Sigmoid colon (tissue), 7 donors: ENCODE data around the gene SIGLEC1. TPM values are rescaled to one million over a fixed set of nuclear protein-coding genes. Genes with fewer than 3 reads are reported as not detected.

Experiments used
- DNase-seq: peaks from one replicate; pipeline ENCODE4 v3.0.0-alpha.2; 2019
- H3K27ac ChIP-seq, 4 donors: fragments of 200-600 bp; sonication (generic); one replicate each; pipeline ENCODE4 v1.5.1; 2016 to 2019; ENCODE audit warnings: mild to moderate bottlenecking in 1 of 4
- H3K27me3 ChIP-seq, 3 donors: fragments of 200-600 bp; sonication (generic); one replicate each; pipeline ENCODE4 v1.5.1; 2019; ENCODE audit warnings: mild to moderate bottlenecking in 1 of 3
- H3K36me3 ChIP-seq, 4 donors: fragments of 200-600 bp; sonication (generic); one replicate each; pipeline ENCODE4 v1.5.1; 2016 to 2019
- H3K4me1 ChIP-seq, 4 donors: fragments of 200-600 bp; sonication (generic); one replicate each; pipeline ENCODE4 v1.5.1; 2017 to 2019
- H3K4me3 ChIP-seq, 4 donors: fragments of 200-600 bp; sonication (generic); one replicate each; pipeline ENCODE4 v1.5.1; 2017 to 2019; ENCODE audit warnings: mild to moderate bottlenecking in 2 of 4, moderate library complexity in 1 of 4
- H3K9me3 ChIP-seq, 4 donors: fragments of 200-600 bp in 3 of 4; sonication (generic) in 3 of 4; one replicate each; pipeline versions ENCODE4 v1.5.1 to v1.6.1; 2013 to 2019
- EP300 ChIP-seq, 4 donors: sonication (generic); formaldehyde crosslinking; IDR thresholded peaks; one replicate each; pipeline ENCODE4 v1.6.1; 2017; ENCODE audit warnings: antibody characterized with exemption in 4 of 4
- POLR2A ChIP-seq, 2 donors: fragments of 450-650 bp; IDR thresholded peaks; one replicate each; pipeline ENCODE4 v1.6.1; 2016; ENCODE audit warnings: antibody characterized with exemption in 2 of 2, mild to moderate bottlenecking in 2 of 2, moderate library complexity in 2 of 2
- POLR2AphosphoS5 ChIP-seq, 4 donors: sonication (generic); formaldehyde crosslinking; IDR thresholded peaks; one replicate each; pipeline ENCODE4 v1.6.1; 2017; ENCODE audit warnings: antibody characterized with exemption in 4 of 4
- WGBS, 2 donors: extraction: QIAGEN DNeasy Blood & Tissue Kit; methylation state at CpG; one replicate each; pipeline ENCODE4 v1.1.7; 2013; 5-methylcytosine and 5-hydroxymethylcytosine counted together
- intact Hi-C: fragments of 100-400 bp; cut with DNase I; formaldehyde crosslinking; loops from one replicate; pipeline ENCODE4 v1.15.1; 2023
- polyA plus RNA-seq, 3 donors: library from polyadenylated mRNA; stranded (reverse); fragments of 200-250 nt; gene quantifications; one replicate each; pipeline ENCODE4 v1.2.3, GENCODE V29; 2013
- total RNA-seq, 4 donors: library from RNA; depleted of rRNA; stranded (reverse); fragments of >200 nt; gene quantifications; one replicate each; pipeline ENCODE4 v1.1.0, GENCODE V29; 2016
- TF ChIP-seq, protein P1 (sequence below), 4 experiments: fragments of 450-650 bp in 3 of 4; fragments of 200-600 bp in 1 of 4; IDR thresholded peaks; one replicate each; pipeline ENCODE4 v1.5.1; 2016 to 2019; ENCODE audit warnings: antibody characterized with exemption in 4 of 4, mild to moderate bottlenecking in 3 of 4, moderate library complexity in 2 of 4
- donor health status: healthy with polysubstance abuse.
- donor health status: Bipolar disorder and iron deficiency.
- donor health status: healthy.

SIGLEC1 gene
- total and polyA plus RNA-seq, 7 donors, result 2.4 to 17.1 (median 9.9) TPM

DNA sequence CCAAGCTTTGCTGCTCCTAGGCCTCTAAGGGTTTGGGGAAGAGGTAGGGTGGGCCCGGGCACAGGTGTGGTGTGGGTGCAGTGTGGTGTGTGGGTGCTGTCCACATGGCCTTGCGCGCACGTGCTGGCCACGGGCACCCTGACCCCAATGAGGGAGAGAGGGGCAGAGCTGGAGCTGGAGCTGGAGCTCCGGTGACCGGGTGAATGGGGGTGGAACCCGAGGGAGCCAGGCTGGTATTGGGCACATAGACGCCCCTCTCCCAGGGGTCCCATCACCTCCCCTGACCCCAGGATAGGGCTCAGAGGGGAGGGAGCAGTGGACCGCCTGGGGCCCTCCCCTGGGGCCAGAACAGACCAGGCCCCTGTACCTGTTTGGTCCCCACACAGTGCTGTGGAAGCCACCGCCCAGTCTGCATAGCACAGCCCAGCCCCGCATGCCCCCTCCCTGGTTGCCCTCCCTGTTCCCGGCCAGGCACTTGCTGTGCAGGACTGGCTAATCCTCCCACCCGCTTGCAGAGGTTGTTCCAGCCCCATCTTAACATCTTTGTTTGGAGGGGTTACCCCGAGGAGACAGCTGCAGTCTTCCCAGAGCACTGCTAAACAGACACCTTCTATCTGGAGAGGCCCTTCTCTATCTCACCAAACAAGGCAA lies 31.6 kb downstream of the SIGLEC1 start:
- H3K27me3 ChIP-seq, result no peaks in the 10 kb centered on the region
- DNase-seq, result peak; percentile 71
- WGBS, 2 donors, result 52 to 66% methylated on average over 15 of the region's 15 CpGs
- peak overlapping the region; percentile 86 to 97 (median 94) for H3K27ac ChIP-seq
- peak overlapping the region; percentile 57 to 76 (median 70) for H3K4me3 ChIP-seq
- intact Hi-C loops, result loop anchor here (10.0 kb wide), 2 partner anchors 164 to 924 kb away; partner anchors contain the start of gene MAVS
- H3K36me3 ChIP-seq, result peaks cover 0 to 3% (median 0%) of the 10 kb centered on the region in 4 donors
- H3K9me3 ChIP-seq, result no peaks in the 10 kb centered on the region
- TF ChIP-seq, protein P1, sequence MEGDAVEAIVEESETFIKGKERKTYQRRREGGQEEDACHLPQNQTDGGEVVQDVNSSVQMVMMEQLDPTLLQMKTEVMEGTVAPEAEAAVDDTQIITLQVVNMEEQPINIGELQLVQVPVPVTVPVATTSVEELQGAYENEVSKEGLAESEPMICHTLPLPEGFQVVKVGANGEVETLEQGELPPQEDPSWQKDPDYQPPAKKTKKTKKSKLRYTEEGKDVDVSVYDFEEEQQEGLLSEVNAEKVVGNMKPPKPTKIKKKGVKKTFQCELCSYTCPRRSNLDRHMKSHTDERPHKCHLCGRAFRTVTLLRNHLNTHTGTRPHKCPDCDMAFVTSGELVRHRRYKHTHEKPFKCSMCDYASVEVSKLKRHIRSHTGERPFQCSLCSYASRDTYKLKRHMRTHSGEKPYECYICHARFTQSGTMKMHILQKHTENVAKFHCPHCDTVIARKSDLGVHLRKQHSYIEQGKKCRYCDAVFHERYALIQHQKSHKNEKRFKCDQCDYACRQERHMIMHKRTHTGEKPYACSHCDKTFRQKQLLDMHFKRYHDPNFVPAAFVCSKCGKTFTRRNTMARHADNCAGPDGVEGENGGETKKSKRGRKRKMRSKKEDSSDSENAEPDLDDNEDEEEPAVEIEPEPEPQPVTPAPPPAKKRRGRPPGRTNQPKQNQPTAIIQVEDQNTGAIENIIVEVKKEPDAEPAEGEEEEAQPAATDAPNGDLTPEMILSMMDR (IDR thresholded peaks at IDR 0.05), result no peak
- peak in 2 of 4 donors; percentile 27 to 31 for TF ChIP-seq POLR2AphosphoS5 (IDR thresholded peaks at IDR 0.05)
- no peak for TF ChIP-seq POLR2A (IDR thresholded peaks at IDR 0.05)
- TF ChIP-seq EP300 (IDR thresholded peaks at IDR 0.05), result no peak
- H3K4me1 ChIP-seq, result peaks cover 0 to 66% (median 63%) of the 10 kb centered on the region in 4 donors

DNA sequence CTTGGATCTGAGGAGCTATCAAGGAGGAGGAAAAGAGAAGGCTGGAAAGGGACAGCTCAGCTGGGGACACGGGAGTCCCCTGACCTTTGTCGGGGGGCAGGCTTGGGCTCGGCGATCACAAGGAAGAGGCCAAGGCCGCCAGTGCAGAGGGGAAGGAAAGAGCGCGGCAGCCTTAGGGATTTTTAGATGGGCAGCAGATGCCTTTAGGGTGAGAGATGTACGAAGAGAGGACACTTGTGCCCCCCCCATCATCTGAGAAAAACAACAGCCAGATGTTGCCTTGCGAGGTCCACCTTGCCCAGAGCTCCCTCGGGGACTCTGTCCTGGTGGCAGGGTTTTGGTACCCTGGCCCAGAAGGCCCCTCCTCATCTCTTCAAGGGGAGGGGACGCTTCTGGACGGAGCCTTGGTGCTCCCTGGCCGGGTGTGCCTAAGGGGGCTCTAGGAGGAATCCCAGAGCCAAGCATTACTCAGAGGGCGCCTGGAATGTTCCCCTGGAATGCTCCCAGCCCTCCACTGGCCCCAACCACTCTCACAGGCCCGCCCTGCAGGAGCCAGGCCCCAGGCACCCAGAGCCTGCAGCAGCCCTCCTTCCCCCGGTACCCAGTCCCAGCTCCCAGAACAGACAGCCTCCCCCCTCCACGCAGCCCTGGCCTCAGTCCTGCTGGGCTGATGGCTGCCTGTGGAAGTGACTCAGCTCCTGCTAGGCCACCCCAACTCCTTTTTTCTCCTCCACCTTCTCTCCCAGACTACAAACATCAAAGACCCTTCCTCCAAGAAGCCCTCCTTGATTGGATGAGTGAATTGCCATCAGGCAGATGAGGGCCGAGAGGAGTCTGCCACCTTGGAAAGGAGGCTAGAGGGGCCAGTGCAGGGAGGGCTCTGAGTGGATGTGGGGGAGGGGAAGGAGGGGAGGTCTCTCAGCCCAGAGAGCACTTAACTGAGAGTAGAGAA lies 32.4 kb downstream of the SIGLEC1 start:
- WGBS, 2 donors, result 56 to 64% methylated on average over 18 of the region's 18 CpGs

DNA sequence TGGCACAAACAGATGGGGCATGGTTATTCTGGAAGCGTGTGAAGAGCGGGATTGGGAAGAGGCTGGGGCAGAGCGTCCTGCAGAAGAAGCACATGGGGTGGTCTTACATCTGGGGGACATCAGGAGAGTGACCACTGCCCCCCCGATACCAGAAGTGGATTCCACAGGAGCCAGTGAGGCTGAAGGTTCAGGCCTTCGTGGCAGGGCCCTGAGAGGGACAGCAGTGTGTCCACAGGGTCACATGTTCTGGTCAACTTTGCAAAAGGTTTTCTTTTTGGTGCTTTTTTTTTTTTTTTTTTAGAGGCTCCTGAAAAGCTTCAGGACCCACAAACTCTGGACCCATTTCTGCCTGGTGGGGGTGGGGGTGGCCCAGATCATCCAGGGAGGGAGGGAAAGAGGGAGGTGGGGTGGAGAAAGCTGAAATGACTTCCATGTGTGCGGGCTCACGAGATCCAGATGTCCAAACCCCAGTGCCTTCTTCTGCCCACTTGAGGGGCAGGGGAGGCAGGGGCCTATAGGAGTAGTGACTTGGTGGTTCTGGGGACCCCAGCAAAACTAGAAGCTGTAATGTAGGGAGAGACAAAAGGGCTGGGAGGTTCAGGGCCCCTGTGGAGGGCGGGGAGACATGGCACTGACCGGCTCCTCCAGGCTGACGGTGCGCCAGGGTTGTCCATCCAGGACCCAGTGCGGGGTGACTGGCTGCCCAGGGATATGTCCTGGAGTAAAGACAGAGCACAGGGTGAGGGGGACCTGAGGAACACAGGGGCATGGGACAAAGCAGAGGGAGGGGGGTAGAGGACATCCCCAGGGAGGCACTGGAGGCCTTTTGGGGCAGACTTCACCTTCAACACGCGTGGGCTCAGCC lies 33.3 kb downstream of the SIGLEC1 start:
- Histone ChIP-seq H3K4me1 (peaks cover 0 to 62% (median 57%) of the 10 kb centered on the region in 4 donors), H3K4me3 (peak overlapping the region in 3 of 4 donors; percentile 66 to 76 (median 75)), H3K27me3 (no peaks in the 10 kb centered on the region), H3K9me3 (no peaks in the 10 kb centered on the region), H3K36me3 (peaks cover 0 to 18% (median 7%) of the 10 kb centered on the region in 4 donors), H3K27ac (peak overlapping the region; percentile 86 to 97 (median 94))
- intact Hi-C loops, result loop anchor here (5.0 kb wide), 1 partner anchor 88 kb away; the partner anchor contains the start of gene ADISSP
- WGBS, 2 donors, result 80 to 82% methylated on average over 14 of the region's 14 CpGs
- peak; percentile 68 for DNase-seq
- no peak for TF ChIP-seq POLR2A (IDR thresholded peaks at IDR 0.05)
- TF ChIP-seq POLR2AphosphoS5 (IDR thresholded peaks at IDR 0.05), result no peak
- TF ChIP-seq, protein P1 (IDR thresholded peaks at IDR 0.05), result no peak
- TF ChIP-seq EP300 (IDR thresholded peaks at IDR 0.05), result no peak

More for the DNA sequence above, 32.4 kb downstream of the SIGLEC1 start:
- Histone ChIP-seq H3K36me3 (peaks cover 0 to 10% (median 2%) of the 10 kb centered on the region in 4 donors), H3K27ac (peak overlapping the region; percentile 86 to 97 (median 94)), H3K4me3 (peak overlapping the region; percentile 57 to 76 (median 70)), H3K27me3 (no peaks in the 10 kb centered on the region), H3K9me3 (no peaks in the 10 kb centered on the region), H3K4me1 (peaks cover 0 to 62% (median 57%) of the 10 kb centered on the region in 4 donors)
- peak; percentile 94 for DNase-seq
- intact Hi-C loops, result loop anchor here (5.0 to 10.0 kb wide), 3 partner anchors 87 to 925 kb away; partner anchors contain the start of genes ADISSP and MAVS
- TF ChIP-seq POLR2AphosphoS5 (IDR thresholded peaks at IDR 0.05), result peak; percentile 22 to 81 (median 60)
- TF ChIP-seq POLR2A (IDR thresholded peaks at IDR 0.05), result peak; percentile 23 to 52
- TF ChIP-seq EP300 (IDR thresholded peaks at IDR 0.05), result no peak

DNA sequence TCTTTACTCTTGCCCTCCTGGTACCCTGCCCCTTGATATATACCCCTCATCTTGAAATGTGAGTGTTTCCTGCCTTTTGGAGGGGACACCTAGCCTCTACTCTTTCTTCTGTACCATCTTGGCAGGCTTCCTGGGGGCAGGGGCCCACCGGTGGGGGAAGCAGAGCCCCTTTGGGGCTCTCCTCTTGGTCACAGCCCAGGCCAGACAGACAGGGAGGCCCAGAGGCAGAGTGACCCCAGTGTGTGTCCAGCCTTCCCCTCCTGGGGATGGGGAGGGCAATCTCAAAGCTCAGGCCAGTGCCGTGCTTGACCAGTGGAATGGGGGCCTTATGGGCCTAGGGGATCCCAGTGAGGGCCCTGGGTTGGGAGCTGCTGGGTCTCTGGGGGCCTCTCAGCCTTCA lies 34.2 kb downstream of the SIGLEC1 start:
- peak overlapping the region; percentile 86 to 97 (median 94) for H3K27ac ChIP-seq
- intact Hi-C loops, result loop anchor here (5.0 kb wide), 1 partner anchor 89 kb away; the partner anchor contains the start of gene ADISSP
- WGBS, 2 donors, result 71 to 73% methylated on average over 2 of the region's 2 CpGs
- DNase-seq, result peak; percentile 65
- peaks cover 0 to 62% (median 57%) of the 10 kb centered on the region in 4 donors for H3K4me1 ChIP-seq
- no peak for TF ChIP-seq POLR2AphosphoS5 (IDR thresholded peaks at IDR 0.05)
- TF ChIP-seq EP300 (IDR thresholded peaks at IDR 0.05), result no peak
- no peak for TF ChIP-seq POLR2A (IDR thresholded peaks at IDR 0.05)
- TF ChIP-seq, protein P1 (IDR thresholded peaks at IDR 0.05), result no peak
- H3K9me3 ChIP-seq, result no peaks in the 10 kb centered on the region
- H3K4me3 ChIP-seq, result no peak overlapping the region
- no peaks in the 10 kb centered on the region for H3K27me3 ChIP-seq
- peaks cover 0 to 27% (median 11%) of the 10 kb centered on the region in 4 donors for H3K36me3 ChIP-seq
